Inflammatory macrophage treated with lipopolysaccharide for 4 hours (primary cell): ENCODE data around the gene ATP13A2.
A peak's percentile ranks its signal among the peaks of the same experiment; 100 is the strongest.
"Not testable (repeated sequence)": the region's sequence is repeated elsewhere in the genome, so short reads cannot be mapped to it uniquely, and the experiment has no call there.

Experiments
- DNase-seq: peaks from one replicate; pipeline ENCODE4 v3.0.0-alpha.2; 2020

ATP13A2 gene

GRCh38 chr1:16975838-16976237 lies 35.9 kb downstream of the ATP13A2 start:
- DNase-seq, result no peak

DNA sequence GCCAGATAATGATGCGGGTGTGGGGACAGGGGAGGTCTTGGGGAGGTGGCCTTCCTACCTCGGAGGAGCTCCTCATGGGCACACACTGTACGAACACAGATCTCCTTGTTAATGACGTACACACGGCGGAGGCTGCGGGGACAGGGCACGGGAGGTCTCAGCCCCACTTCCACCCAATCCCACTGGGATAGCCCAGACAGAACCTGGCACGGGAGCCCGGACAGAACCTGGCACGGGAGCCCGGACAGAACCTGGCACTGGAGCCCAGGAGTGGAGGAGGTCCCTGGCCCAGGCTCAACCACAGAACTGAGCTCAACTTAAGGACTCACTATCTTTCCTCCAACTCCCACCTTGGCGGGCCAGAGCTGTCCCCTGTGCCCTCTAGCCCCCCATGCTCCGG lies 36.5 kb downstream of the ATP13A2 start:
- no peak for DNase-seq

GRCh38 chr1:16973215-16973614 lies 38.5 kb downstream of the ATP13A2 start:
- DNase-seq, result no peak

DNA sequence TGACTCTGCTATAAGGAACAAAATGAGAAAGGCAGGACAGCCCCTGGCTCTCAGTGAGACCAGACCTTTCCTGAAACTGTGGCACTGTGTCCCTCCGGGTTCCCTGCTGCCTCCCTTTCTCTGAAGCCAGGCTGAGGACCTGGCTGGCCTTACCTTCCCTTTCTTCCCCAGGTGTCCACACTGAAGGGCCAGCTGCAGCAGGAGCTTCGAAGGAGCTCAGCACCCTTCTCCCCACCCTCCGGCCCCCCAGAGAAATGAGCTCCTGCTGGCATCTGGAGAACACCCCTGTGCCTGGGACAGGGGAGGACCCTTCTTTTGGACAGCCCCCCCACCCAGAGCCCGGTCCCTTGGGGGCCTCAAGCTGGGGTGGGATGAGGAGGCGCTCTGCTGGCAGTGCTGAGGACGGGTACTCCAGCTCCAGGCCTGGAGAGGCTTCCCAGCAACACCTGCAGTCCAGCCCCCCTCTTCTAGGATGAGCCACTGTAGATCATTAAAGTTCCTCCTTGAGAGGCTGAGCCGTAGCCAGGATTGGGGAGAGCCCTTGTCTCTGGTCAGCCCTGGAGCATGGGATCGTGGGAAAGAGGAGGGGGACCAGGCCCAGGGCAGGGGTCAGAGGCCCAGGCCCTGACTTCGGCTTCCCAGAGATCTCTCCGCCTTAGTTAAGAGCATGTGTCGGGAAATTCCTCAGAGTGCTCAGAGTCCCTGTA lies 39.4 kb downstream of the ATP13A2 start:
- DNase-seq, result no peak

- no peak for DNase-seq
These were observed 40.2 kb downstream of the ATP13A2 start for GRCh38 chr1:16971341-16972188.

DNA sequence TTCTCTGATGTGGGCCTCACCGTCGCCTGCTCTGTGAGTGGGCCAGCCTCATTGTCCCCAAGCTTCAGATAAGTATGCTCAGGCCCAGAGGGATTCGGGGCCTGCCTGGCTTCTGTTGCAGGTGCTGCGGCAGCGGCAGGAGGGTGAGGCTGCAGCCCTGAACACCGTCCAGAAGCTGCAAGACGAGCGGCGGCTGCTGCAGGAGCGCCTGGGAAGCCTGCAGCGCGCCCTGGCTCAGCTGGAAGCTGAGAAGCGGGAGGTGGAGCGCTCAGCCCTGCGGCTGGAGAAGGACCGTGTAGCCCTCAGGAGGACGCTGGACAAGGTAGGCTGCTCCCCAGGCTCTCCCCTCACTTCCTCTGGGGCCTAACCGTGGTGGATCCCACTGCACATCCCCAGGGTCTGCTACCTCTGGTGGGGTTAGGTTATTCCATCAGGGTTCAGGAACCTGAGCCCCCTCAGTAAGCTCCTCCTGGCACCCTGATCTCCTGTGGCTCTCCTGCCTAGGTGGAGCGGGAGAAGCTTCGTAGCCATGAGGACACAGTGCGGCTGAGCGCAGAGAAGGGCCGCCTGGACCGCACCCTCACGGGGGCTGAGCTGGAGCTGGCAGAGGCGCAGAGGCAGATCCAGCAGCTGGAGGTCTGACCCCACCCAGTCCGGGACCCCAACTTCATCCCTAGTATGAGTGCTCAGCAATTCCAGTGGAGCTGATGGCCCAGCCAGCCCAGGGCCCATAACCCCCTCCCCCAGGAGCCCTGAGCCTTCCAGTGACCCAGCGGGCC lies 41.4 kb downstream of the ATP13A2 start:
- DNase-seq, result no peak

GRCh38 chr1:16969651-16970050 lies 42.1 kb downstream of the ATP13A2 start:
- no peak for DNase-seq

DNA sequence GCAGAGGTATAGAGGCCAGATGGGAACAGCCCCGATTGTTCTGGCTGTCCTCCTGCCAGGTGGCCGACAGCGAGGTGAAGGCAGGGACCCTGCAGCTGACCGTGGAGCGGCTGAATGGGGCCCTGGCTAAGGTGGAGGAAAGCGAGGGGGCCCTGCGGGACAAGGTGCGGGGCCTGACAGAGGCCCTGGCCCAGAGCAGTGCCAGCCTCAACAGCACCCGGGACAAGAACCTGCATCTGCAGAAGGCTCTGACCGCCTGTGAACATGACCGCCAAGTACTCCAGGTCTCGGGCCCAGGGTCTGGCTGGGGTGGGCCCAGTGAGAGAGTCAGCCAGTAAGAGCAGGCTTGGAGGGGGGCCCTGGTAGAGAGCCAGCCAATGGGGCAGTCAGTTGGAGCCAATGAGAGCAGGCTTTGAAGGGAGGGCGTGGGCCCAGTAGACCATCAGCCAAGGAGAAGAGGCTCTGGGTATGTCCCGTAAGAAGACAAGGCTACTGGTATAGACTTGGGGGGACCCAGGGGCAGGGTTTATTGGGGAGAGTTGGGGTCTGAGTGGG lies 42.6 kb downstream of the ATP13A2 start:
- DNase-seq, result no peak

DNA sequence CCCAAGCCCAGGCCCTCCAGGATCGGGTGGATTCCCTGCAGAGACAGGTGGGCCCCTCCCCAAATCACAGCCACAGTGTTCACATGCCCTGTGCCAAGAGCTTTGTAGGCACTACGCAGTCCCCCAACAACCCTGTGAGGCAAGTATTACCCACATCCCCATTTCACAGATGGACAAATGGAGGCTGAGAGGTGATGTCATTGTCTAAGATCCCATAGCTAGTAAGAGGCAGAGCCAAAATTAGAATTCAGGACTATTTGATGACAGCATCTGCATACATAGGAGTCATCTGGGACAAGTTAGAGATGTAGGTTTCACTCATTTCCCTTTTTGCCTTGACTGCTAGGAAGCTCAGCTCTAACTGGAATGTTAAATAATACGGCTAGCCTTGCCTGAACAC lies 43.4 kb downstream of the ATP13A2 start:
- no peak for DNase-seq

GRCh38 chr1:16967962-16968361 lies 43.8 kb downstream of the ATP13A2 start:
- DNase-seq, result no peak

DNA sequence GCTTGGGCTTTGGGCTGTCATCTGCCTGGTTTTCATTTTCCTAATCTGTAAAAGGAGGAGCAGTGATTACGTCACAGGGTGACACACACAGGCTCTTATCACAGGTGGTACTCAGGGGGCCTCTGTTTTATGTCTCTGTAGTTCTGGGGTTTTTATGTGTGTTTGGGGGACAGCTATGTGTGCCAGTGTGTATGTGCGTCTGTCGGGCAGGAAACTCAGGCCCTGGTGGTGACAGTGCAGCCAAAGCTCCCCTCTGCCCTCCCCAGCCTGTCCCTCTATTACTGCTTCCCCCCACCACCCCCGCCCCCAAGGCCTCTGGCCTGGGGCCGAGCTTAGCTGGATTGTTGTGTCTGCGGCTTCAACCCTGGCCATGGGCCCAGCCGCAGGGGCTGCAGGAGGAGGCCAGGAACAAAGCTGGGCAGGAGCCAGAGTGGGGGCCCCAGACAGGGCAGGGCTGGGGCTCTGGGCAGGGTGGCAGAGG lies 44.6 kb downstream of the ATP13A2 start:
- no peak for DNase-seq

DNA sequence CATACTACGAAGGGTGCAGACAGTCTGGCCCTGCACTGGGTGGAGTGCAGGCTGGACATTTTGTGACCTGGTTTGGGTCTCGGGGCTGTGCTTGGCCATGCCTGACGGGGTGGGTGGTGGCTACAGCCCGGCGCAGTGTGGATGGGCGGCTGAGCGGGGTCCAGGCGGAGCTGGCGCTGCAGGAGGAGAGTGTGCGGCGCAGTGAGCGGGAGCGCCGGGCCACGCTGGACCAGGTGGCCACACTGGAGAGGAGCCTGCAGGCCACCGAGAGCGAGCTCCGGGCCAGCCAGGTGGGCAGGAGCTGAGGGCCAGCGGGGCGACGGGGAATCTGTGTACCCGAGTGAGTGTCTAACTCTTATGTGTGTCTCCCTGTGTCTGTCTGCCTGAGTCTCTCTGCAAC lies 45.4 kb downstream of the ATP13A2 start:
- DNase-seq, result no peak

DNA sequence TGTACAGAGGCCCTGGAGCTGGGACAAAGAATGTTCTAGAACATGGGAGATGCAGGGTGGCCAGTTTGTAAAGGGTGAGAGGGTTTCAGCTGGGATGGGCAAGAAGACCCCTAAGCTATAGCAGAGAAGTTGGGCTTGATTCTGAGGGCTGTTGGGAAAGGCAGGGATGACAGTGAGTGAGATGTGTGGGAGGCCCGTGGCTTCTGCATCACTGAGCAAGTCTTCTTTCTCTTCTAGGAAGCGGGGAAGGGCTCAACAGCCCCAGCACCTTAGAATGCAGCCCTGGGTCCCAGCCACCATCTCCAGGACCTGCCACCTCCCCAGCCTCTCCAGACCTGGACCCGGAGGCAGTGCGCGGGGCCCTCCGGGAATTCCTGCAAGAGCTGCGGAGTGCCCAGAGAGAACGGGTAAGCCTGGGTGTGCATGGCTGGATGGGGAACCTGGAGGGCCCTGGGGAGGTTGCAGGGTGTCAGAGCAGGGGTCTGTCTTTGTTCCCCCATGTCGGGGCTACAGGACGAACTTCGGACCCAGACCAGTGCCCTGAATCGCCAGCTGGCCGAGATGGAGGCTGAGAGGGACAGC lies 46.2 kb downstream of the ATP13A2 start:
- no peak for DNase-seq

DNA sequence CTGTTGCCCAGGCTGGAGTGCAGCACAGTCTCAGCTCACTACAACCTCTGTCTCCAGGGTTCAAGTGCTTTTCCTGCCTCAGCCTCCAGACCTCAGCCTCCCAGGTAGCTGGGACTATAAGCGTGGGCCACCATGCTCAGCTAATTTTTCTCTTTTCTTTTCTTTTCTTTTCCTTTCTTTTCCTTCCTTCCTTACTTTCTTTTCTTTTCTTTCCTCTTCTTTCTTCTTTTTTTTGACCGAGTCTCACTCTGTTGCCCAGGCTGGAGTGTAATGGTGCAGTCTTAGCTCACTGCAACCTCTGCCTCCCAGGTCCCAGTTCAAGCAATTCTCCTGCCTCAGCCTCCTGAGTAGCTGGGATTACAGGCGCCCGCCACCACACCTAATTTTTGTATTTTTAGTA lies 47.6 kb downstream of the ATP13A2 start:
- not testable (repeated sequence) for DNase-seq

DNA sequence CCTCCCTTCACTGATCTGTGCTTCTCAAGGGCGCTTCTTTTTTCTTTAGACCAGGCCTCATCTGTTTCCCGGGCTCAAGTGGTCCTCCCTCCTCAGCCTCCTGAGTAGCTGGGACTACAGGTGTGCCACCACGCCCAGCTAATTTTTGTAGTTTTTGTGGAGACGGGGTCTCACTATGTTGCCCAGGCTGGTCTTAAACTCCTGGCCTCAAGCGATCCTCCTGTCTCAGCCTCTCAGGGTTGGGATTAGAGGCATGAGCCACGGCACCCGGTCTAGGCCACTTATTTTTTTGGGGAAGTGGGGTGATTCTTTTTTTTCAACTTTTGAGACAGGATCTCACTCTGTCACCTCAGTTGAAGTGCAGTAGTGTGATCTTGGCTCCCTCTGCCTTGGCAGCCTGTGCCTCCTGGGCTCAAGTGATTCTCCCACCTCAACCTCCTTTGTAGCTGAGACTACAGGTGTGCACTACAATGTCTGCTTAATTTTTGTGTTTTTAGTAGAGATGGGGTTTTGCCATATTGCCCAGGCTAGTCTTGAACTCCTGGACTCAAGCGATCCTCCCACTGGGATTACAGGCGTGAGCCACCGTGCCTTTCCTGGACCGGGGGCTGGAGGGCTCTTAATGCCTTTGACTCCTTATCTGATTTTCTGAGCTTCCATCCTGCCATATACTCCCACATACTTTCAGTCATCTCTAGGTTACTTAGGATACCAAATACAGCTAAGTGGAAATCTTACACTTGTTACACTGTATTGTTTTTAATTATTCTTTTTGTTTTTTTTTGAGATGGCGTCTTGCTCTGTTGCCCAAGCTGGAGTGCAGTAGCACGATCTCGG lies 50.2 kb downstream of the ATP13A2 start:
- no peak for DNase-seq

DNA sequence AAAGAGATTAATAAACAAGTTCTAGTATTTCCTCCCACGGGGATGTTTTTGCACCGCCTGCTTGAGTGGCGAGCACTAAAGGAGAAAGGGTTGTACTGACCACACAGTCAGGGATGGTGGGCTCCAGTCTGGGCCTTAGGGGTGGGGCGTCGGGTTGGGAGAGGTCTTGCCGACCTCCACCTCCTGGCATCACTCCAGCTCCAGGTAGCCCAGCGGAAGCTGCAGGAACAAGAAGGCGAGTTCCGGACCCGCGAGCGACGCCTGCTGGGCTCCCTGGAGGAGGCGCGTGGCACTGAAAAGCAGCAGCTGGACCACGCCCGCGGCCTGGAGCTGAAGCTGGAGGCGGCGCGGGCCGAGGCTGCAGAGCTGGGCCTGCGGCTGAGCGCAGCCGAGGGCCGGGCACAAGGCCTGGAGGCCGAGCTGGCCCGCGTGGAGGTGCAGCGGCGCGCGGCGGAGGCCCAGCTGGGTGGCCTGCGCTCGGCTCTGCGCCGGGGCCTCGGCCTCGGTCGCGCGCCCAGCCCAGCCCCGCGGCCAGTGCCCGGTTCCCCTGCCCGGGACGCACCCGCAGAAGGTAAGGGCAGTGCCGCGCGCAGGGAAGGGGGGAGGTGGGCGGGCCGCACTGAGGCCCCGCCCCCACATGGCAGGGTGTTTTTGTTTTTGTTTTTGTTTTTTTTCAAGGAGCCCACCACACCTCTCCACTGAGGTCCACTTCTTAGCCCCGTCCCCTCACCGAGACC lies 51.0 kb downstream of the ATP13A2 start:
- peak; percentile 81 for DNase-seq

- no peak for DNase-seq
These were observed 53.3 kb downstream of the ATP13A2 start for GRCh38 chr1:16958475-16958874.

DNA sequence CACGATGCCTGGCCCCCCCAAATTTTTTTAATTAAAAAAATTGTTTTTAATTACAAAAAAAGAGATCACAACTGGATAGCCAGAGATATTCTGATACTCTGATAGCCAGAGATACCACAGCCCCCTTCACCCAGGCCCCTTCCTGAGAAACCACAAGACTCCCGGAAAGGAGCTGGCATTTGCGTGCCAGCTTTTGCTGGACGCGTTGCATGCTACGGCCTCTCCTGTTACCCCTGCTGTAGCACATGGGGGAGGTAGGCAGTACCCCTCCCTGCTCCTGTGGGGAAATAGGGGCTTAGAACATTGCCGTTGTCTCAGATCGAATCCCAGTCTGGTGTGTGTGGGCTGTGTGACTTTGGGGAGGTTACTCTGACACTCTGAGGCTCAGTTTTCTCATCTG lies 54.0 kb downstream of the ATP13A2 start:
- DNase-seq, result no peak

GRCh38 chr1:16956775-16957174 lies 55.0 kb downstream of the ATP13A2 start:
- no peak for DNase-seq

- DNase-seq, result no peak
These were observed 56.5 kb downstream of the ATP13A2 start for GRCh38 chr1:16955186-16955585.

GRCh38 chr1:16954579-16954978 lies 57.1 kb downstream of the ATP13A2 start:
- no peak for DNase-seq
